NCI-H2196 (cell line): ENCODE results near the gene STK17A.
"Not testable (repeated sequence)": the region's sequence is repeated elsewhere in the genome, so short reads cannot be mapped to it uniquely, and the experiment has no call there.

Experiments
- DNase-seq: peaks from one replicate; lab custom pipeline; 2025; ENCODE audit not compliant: unreplicated experiment; lab: John Stamatoyannopoulos, UW

STK17A gene

DNA sequence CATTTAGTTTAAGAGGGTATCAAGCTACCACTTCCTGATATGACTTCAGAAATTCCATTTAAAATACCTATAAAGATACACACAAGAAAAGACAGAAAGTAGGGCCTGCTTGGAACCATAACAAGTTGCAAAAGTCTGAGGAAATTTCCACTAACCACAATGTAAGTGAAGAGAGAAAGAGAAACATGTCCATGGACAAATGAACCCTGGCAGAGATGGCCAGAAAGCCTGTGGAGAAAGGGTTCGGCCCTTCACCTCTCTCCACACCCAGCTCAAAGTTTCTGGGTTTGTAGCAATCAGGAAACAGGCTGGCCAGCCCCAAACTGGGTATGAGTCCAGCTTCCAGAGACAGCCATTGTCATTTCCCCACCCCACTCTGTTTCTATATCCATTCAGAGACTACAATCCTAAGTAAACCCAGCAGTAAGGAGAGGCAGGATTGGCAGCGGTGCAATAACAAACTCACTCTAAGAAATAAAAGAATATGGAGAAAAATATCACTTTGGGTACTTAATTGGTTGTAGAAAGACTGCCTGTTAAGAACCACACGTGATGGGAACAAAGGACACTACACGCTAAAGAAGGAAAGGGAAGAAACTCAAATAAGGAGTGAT, 71.1 kb downstream of the STK17A start:
- DNase-seq: no peak

DNA sequence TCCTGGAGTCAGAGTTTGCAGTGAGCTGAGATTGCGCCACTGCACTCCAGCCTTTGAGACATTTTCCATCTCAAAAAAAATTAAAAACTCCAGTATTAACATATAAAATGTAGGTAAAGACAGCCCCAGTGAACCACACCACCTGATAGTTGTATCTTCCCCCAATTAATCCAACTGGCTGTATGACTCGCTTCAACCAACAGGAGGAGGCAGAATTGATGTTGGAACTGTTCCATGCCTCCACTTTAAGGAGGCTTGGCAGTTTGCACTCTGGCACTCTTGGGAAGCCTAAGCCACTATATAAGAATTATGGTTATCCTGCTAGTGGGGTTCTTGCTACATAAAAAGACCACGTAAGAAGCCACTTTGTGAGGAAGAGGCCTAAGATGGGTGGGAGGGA, 72.7 kb downstream of the STK17A start:
- DNase-seq: no peak

- DNase-seq: no peak
Measured at GRCh38 chr7:43656997-43657396, 74.1 kb downstream of the STK17A start.

GRCh38 chr7:43658718-43659548, 76.0 kb downstream of the STK17A start:
- no peak for DNase-seq

DNA sequence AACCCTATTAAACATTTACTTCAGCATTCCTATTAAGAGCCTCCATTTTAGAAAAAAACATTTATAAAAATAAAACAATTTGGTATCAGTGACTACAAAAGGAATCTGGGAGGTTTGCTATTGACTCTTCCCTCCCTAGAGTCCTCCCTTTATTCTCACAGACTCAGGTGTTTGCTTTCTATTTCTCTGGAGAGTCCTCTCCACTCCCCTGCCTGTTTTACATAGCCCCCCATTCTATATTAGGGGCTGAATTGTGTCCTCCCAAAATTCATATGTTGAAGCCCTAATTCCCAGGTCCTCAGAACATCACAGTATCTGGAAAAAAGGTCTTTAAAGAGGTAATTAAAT, 76.6 kb downstream of the STK17A start:
- DNase-seq: no peak

GRCh38 chr7:43660141-43660540, 77.2 kb downstream of the STK17A start:
- no peak for DNase-seq

- no peak for DNase-seq
Measured at GRCh38 chr7:43664681-43665080, 81.8 kb downstream of the STK17A start.

GRCh38 chr7:43666938-43667337, 84.0 kb downstream of the STK17A start:
- DNase-seq: no peak

DNA sequence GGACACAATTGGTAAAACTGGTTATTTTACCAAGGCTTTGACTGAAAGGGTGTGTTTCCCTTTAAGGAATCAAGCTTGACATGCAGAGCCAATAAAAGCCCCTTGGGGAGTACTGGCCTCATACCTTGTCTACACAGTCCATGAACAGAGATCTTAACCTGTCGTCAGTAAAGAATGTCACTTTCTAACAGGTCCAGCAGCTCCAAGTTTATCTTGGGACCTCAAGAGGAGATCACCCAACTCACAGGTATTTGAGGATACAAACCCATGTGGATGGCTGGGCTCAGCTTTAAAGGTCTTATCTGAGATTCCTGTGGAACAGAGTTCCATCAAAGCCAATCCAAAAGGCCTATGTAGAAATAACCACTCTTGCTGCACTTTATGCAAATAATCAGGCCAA, 85.1 kb downstream of the STK17A start:
- DNase-seq: no peak

GRCh38 chr7:43669286-43670081, 86.6 kb downstream of the STK17A start:
- DNase-seq: no peak

DNA sequence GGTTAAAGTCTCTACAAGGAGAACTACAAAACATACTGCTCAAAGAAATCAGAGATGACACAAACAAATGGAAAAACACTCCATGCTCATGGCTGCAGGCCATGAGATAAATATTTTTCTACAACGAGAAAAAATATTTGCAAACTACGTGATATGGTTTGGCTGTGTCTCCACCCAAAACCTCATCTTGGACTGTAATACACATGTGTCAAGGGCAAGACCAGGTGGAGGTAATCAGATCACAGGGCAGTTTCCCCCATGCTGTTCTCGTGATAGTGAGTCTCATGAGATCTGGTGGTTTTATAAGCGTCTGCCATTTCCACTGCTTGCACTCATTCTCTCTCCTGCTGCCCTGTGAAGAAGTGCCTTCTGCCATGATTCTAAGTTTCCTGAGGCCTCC, 88.6 kb downstream of the STK17A start:
- DNase-seq: no peak

DNA sequence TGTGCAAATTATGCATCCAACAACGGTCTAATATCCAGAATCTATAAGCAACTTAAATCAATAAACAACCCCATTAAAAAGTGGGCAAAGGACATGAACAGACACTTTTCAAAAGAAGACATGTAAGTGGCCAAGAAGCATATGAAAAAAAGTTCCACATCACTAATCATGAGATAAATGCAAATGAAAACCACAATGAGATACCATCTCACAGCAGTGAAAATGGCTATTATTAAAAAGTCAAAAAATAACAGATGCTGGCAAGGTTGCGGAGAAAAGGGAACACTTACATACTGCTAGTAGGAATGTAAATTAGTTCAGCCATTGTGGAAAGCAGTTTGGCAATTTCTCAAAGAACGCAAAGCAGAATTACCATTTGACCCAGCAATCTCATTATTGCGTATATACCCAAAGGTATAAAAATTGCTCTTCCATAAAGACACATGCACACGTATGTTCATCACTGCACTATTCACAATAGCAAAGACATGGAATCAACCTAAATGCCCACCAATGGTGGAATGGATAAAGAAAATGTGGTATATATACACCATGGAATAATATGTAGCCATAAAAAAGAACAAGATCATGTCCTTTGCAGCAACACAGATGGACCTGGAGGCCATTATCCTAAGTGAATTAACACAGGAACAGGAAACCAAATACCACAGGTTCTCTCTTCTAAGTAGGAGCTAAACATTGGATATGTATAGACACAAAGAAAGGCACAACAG, 90.5 kb downstream of the STK17A start:
- DNase-seq: not testable (repeated sequence)

DNA sequence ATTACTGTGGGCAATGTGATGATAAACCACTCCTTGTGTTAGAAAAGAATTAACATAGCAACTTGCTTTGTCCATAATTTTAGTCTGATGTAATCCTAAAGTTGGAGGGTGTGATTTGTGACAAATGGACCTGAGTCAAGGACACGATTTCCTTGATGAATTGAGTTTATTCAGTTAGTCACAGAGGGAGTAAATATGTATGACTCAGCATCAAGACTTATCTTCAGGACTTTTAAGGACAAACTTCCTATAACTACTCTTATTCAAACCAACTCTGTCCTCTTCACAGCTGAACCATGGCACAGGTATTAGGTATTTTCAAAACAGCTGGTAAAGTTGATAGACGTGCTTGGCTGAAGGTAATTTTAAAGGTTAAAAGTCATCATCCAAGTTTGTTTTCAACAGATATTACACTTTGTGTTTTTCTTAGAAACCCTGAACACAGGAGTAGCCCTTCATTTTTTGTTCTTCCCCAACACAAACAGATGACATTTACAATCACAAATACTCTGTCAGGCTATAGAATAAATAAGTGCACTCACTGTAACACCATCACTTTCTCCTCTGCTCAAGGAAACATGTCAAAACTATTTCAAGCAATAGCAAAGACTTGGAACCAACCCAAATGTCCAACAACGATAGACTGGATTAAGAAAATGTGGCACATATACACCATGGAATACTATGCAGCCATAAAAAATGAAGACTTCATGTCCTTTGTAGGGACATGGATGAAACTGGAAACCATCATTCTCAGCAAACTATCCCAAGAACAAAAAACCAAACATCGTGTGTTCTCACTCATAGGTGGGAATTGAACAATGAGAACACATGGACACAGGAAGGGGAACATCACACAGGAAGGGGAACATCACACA, 91.9 kb downstream of the STK17A start:
- no peak for DNase-seq
